HG03095 (cell line): Measurements from ENCODE around the gene MARCO.
"Not testable (repeated sequence)": the region's sequence is repeated elsewhere in the genome, so short reads cannot be mapped to it uniquely, and the experiment has no call there.

ENCODE experiments used
- ATAC-seq: cut with Tn5 transposase; IDR thresholded peaks from one replicate; pipeline ENCODE4 v1.9.1; 2021; ENCODE audit warnings: moderate library complexity; ENCODE audit not compliant: unreplicated experiment

MARCO gene

GRCh38 chr2:119003856-119004255, 61.9 kb downstream of the MARCO start:
- not testable (repeated sequence) for ATAC-seq

DNA sequence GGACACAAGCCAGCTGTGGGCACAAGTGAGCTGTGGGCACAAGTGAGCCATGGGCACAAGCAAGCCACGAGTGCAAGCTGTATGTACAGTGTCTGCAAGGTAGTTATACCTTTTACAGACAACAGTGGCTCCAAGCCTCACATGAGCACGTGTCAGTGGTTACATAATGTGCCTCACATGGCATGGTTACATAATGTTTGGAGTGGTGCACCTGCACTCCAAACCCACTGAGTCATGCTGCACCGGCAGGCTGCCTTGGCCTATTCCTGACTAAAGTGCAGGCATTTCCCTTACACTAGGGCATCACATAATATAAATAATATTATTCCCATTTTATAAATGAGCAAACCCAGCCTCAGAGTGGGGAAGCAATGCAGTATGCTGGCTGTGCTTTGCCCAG, 62.6 kb downstream of the MARCO start:
- no peak for ATAC-seq

DNA sequence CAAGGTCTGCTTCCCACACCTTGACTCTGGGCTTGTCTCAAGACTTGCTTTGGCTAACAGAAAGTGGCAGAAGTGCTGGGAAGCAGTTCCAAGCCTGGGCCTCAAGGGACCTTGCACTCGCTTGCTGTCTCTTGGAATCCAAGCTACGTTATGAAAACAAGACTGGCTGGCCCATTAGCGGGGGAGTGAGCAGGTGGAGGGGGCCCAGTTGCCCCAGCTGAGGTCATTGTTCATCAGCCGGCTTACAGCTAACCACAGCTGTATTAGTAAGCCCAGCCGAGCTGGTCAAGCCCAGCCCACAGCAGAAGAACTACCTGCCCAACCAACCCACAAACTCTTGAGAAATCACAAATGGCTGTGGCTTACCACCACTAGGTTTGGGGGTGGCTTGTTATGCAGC, 63.1 kb downstream of the MARCO start:
- ATAC-seq, result no peak

- ATAC-seq, result no peak
These were observed 63.6 kb downstream of the MARCO start for GRCh38 chr2:119005555-119005954.

GRCh38 chr2:119006441-119006840, 64.4 kb downstream of the MARCO start:
- no peak for ATAC-seq

- ATAC-seq, result no peak
These were observed 66.1 kb downstream of the MARCO start for GRCh38 chr2:119008108-119008507.

DNA sequence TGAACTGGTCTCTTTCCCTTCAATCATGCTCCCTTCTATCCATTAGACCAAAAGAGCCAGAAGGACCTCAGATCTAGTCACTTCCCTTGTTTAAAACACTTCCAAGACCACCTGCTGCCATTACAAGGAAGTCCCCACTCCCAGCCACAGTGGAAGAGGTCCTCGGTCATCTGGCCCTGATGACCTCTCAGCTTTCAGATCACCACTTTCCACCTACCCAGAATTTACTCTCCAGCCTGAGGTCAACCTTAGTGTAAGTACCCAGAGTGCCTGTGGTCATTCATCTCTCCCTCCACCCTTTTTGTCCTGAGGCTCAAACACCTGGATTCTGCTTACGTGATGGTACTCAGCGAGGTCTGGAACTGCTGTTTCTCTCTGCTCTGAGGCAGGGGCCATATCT, 67.1 kb downstream of the MARCO start:
- ATAC-seq, result no peak

GRCh38 chr2:119010336-119010735, 68.3 kb downstream of the MARCO start:
- ATAC-seq, result no peak

DNA sequence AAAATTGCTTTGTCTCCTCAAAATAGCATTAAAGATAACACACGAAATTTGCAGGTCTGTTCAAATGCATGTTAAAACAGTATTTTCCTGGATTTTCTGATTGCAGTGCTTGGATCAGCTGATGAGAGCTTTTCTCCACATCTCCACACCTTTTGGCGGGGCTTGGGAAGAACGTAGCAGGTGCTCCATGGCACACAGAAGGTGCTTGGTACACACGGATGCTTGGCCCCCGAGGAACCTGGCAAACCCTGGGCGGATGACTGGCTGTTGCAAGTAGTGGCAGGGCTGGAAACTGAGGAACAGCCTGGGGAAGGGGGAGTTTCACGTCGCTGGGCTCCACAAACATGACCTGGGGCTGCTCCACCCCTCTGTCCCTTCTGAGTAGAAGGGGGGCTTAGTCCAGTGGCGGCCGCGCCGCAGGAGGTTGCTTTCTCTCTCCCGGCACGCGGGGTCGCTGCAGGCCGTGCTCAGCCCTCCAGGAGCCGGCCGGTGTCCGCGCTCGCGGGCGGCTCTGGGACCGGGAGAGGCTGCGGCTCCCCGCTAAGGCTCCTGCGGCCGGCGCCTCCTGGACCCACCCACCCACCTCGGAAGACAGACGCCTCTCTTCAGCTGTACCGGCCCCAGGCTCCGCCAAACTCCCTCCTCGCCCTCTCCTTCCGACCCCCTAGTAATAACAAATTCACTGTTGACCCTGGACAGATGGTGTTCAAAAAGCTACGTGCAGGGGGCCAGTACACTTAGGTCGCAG, 69.3 kb downstream of the MARCO start:
- ATAC-seq, result no peak

DNA sequence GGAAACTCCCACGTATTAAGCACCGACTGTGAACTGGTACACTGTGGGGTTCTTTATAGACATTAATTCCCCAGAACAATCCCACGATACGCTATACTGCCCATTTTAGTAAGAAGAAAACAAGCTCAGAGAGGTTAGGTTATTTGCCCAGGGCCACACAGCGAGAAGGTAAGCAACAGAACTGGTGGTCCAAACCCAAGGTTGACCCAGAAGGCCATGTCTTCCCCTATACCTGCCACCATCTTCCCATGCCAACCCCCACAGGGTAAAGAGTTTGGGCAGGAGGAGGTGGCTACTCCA, 69.9 kb downstream of the MARCO start:
- no peak for ATAC-seq

DNA sequence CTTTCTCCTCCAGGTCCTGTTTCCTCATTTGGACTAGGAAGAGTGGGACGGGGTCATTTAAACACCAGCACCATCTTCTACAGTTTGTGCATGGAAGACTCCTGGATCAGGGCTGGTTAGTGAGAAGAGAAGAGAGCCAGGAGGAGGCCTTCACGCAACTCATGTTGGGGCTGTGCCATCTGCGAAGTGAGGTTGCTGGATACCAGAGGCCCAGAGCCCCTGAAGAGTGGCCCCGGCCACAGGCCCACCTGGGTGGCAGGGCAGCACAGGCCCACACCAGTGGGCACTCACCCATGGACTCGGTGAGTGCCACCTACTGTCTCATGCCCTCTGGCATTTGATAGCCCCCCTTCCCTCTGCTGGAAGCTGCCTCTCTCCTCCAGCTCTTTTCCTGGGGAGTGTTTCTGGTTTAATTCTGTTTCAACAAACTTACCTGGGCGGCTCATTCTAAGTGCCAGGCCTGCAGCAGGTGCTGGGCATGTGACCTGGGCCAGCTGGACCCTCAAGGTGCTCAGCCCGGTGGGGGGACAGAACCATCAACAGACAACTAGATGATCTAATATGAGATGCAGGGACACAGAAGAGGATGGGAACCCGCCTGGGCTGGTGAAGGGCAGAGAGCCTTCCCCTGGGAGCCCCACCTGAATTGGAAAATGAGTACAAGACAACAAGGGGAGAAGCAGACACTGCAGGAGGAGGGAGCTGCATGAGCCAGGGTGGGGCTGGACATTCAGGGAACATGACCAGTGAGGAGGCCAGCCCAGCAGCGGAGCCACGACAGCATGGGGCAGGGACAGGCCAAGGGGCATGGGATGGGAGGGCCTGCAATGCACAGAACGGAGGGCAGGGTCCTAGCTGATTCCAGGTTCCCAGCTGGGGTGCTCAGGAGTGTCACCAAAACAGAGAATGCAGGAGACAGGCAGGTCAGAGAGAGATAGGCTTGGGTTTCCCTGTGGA, 70.6 kb downstream of the MARCO start:
- ATAC-seq, result no peak

DNA sequence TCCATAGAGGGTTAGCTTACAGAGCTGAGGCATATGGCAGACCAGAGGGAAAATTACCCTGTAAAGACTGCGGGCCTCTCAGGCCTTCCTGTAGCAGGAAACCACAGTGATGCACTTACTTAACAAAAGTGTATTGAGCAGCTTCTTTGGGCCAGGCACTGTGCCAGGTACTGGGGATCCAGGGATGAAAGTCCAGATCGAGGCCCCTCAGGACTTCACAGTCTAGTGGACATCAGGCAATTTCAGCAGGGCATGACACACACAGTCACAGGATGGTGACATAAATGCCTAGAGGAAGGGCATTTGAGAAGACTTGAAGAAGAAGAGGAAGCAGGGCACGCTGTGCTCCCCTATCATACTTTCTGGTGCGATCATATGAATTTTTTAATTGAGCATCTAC, 71.7 kb downstream of the MARCO start:
- no peak for ATAC-seq

GRCh38 chr2:119015845-119016244, 73.9 kb downstream of the MARCO start:
- no peak for ATAC-seq

DNA sequence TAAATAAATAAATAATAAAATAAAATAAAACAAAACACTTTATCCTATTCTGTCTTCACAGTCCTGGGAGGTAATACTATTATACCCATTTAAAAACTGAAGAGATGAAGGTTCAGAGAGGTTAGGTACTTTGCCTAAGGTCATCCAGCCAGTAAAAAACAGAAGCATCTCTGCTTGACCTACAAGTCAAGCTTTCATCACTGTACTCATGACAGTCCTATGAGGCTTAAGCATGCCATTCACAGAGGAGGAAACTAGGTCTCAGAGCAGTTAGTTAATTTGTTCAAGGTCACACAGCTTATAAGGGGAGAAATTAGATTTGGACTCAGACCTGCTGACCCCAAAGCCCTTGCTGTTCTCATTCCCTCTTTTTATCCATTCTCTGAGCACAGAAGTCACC, 77.5 kb downstream of the MARCO start:
- ATAC-seq, result no peak

GRCh38 chr2:119022678-119023077, 80.7 kb downstream of the MARCO start:
- ATAC-seq, result no peak

- no peak for ATAC-seq
These were observed 81.5 kb downstream of the MARCO start for GRCh38 chr2:119023534-119023933.

- ATAC-seq, result no peak
These were observed 82.2 kb downstream of the MARCO start for GRCh38 chr2:119024152-119024551.

GRCh38 chr2:119024568-119024967, 82.6 kb downstream of the MARCO start:
- no peak for ATAC-seq

- ATAC-seq, result no peak
These were observed 83.0 kb downstream of the MARCO start for GRCh38 chr2:119025013-119025412.

DNA sequence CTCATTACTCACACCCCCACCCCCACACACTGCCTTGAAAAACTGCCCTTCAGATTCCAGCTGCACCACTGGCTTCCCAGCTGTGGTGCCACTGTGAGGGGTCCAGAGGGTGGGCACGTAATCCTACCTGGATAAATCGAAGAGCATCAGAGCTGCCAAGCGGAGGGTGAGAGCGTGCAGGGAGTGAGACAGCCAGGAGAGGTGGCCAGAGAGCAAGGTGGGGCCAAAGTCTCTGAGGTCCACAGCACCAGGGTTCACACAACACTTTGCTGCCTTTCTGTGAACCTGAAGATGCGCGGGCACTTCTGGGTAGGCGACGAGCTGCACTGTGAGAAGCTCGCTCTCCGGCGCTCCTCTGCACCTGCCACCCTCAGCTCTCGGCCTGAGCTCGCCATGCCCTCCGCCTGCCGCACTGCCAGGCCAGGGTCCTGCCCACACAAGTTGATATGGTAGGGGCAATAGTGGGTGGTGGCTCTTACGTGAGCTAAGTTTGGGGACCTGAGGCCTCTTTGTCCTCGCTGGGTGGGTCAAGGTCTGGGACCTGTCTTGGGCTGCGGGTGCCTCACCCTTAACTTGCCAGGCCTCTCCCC, 83.9 kb downstream of the MARCO start:
- ATAC-seq, result no peak

GRCh38 chr2:119026890-119027289, 84.9 kb downstream of the MARCO start:
- ATAC-seq, result no peak
